VCaP (cell line): Measurements from ENCODE around the gene MZB1.

Experiments
- H3K27ac ChIP-seq: fragments of 450-650 bp; 2 replicates; pipeline ENCODE4 v1.5.1; 2017
- CTCF ChIP-seq: fragments of 450-650 bp; conservative IDR thresholded peaks from 2 replicates; pipeline ENCODE4 v1.5.1; 2017; ENCODE audit warnings: mild to moderate bottlenecking, moderate library complexity

The MZB1 gene

GRCh38 chr5:139389701-139390638 is at the start of gene MZB1:
Gene MZB1 (minus strand): TSS chr5:139389913. CDS start chr5:139389856, 57 bp downstream.
- no peak for TF ChIP-seq CTCF
- peak within 1 kb of the TSS; percentile 85 for H3K27ac ChIP-seq

- no peak for TF ChIP-seq CTCF
- peak within 1 kb of the TSS; percentile 86 for H3K27ac ChIP-seq
Observed at GRCh38 chr5:139439013-139439903, 49.5 kb upstream of the MZB1 start, which contains the start of gene DNAJC18. Gene DNAJC18 (minus strand): TSS chr5:139439525. CDS start chr5:139439445, 80 bp downstream.

GRCh38 chr5:139438707-139439012 is 48.9 kb upstream of the MZB1 start:
- no peak for TF ChIP-seq CTCF
- H3K27ac ChIP-seq, result peak overlapping the region; percentile 86

- TF ChIP-seq CTCF, result no peak
- no peak overlapping the region for H3K27ac ChIP-seq
Observed at GRCh38 chr5:139435676-139436075, 46.0 kb upstream of the MZB1 start.

- no peak for TF ChIP-seq CTCF
- no peak overlapping the region for H3K27ac ChIP-seq
Observed at GRCh38 chr5:139431706-139432105, 42.0 kb upstream of the MZB1 start.

GRCh38 chr5:139430015-139430414 is 40.3 kb upstream of the MZB1 start:
- no peak for TF ChIP-seq CTCF
- no peak overlapping the region for H3K27ac ChIP-seq
